Caco-2 (cell line): Measurements from ENCODE around the gene BANF2. TPM values are rescaled to one million over a fixed set of nuclear protein-coding genes. Genes with fewer than 3 reads are reported as not detected.

ENCODE experiments used
- BruUV-seq: library from RNA; stranded (reverse); fragments of 400-500 nt; replicated peaks from 2 replicates; lab custom pipeline; 2021; lab: Mats Ljungman, UMichigan
- CTCF ChIA-PET: fragments of 300-600 bp; sonication (Branson Sonifier 250); formaldehyde crosslinking; loops from one replicate; lab custom pipeline; 2022; ENCODE audit warnings: antibody characterized with exemption; lab: Charles Lee
- POLR2A ChIA-PET: fragments of 300-600 bp; sonication (Branson Sonifier 250); formaldehyde crosslinking; loops from one replicate; lab custom pipeline; 2022; ENCODE audit warnings: antibody characterized with exemption; lab: Charles Lee
- DNase-seq, 2 experiments: peaks; one replicate each; pipeline versions ENCODE4 v3.0.0 to v3.0.0-alpha.2; 2020 to 2022
- H3K27me3 ChIP-seq: replicated peaks from 2 replicates; pipeline ENCODE4 v1.6.0; 2011; ENCODE audit warnings: low read length; ENCODE audit not compliant: control insufficient read depth, insufficient read depth
- H3K36me3 ChIP-seq: 2 replicates; pipeline ENCODE4 v1.5.1; 2011; ENCODE audit warnings: low read length; ENCODE audit not compliant: control insufficient read depth, insufficient read depth
- H3K4me1 ChIP-seq: fragments of 250-450 bp; sonication (Bioruptor Pico); 2 replicates; pipeline ENCODE4 v1.5.1; 2020; ENCODE audit warnings: mild to moderate bottlenecking
- H3K4me3 ChIP-seq: 2 replicates; pipeline ENCODE4 v1.5.1; 2011; ENCODE audit warnings: low read depth, mild to moderate bottlenecking, control low read depth, low read length
- H3K9me3 ChIP-seq: fragments of 250-450 bp; sonication (Bioruptor Pico); 2 replicates; pipeline ENCODE4 v1.5.1; 2020; ENCODE audit warnings: mild to moderate bottlenecking, moderate library complexity
- H3K27ac Mint-ChIP-seq: one replicate; pipeline ENCODE4 v1.8.0; 2022; ENCODE audit warnings: mixed read lengths; ENCODE audit not compliant: unreplicated experiment
- H3K27me3 Mint-ChIP-seq: one replicate; pipeline ENCODE4 v1.8.0; 2022; ENCODE audit warnings: mixed read lengths; ENCODE audit not compliant: insufficient read depth, unreplicated experiment
- H3K36me3 Mint-ChIP-seq: one replicate; pipeline ENCODE4 v1.8.0; 2022; ENCODE audit warnings: mild to moderate bottlenecking, mixed read lengths; ENCODE audit not compliant: insufficient read depth, unreplicated experiment
- H3K4me1 Mint-ChIP-seq: one replicate; pipeline ENCODE4 v1.8.0; 2022; ENCODE audit warnings: low read depth, mixed read lengths; ENCODE audit not compliant: unreplicated experiment
- H3K4me3 Mint-ChIP-seq: one replicate; pipeline ENCODE4 v1.8.0; 2022; ENCODE audit warnings: mild to moderate bottlenecking, moderate library complexity, mixed read lengths; ENCODE audit not compliant: unreplicated experiment
- H3K9me3 Mint-ChIP-seq: one replicate; pipeline ENCODE4 v1.8.0; 2022; ENCODE audit warnings: mixed read lengths; ENCODE audit not compliant: unreplicated experiment
- CTCF ChIP-seq, 2 experiments: fragments of 200-600 bp in 1 of 2; IDR thresholded peaks; 1 replicate in 1 of 2; 2 replicates in 1 of 2; pipeline versions ENCODE4 v1.5.1 to v1.8.0; 2011 to 2022; ENCODE audit warnings: antibody characterized with exemption in 1 of 2, control low read depth in 1 of 2, inconsistent platforms in 1 of 2, low read depth in 1 of 2, low read length in 1 of 2, mild to moderate bottlenecking in 1 of 2, moderate library complexity in 1 of 2; ENCODE audit not compliant: insufficient read depth in 1 of 2, severe bottlenecking in 1 of 2, unreplicated experiment in 1 of 2
- intact Hi-C: fragments of 100-400 bp; cut with micrococcal nuclease; formaldehyde crosslinking; loops from one replicate; pipeline ENCODE4 v1.10.0; 2022; ENCODE audit not compliant: unreplicated experiment
- total RNA-seq: library from RNA; stranded (reverse); gene quantifications from 2 replicates; pipeline ENCODE4 v1.2.3, GENCODE V29; 2022

Gene BANF2
- total RNA-seq, 1 experiment from 2014 or later, result 2.1 TPM

GRCh38 chr20:17654649-17655285 lies 45.0 kb upstream of the BANF2 start:
- H3K4me1 ChIP-seq, result 0 out of 2 replicates have a peak, but pooled peaks cover 8% of the 10 kb centered on the region
- no TSS peak for BruUV-seq
- no peaks in the 10 kb centered on the region for H3K27me3 ChIP-seq
- H3K4me3 ChIP-seq, result no peak overlapping the region
- Mint-ChIP-seq H3K36me3 (peaks cover 99% of the 10 kb centered on the region), H3K27me3 (no peaks in the 10 kb centered on the region), H3K4me1 (peaks cover 26% of the 10 kb centered on the region), H3K27ac (peak overlapping the region; percentile 24), H3K4me3 (no peak overlapping the region), H3K9me3 (peaks cover 3% of the 10 kb centered on the region)
- intact Hi-C loops, result loop anchor here (1.0 kb wide), 1 partner anchor 244 kb away; no protein-coding TSS in a partner anchor
- POLR2A ChIA-PET, result interaction anchor here (0.5 to 0.6 kb wide), 2 partner anchors 28 to 199 kb away, joined by 3 read pairs; partner anchors contain the start of gene RRBP1
- peak in 1 of 2 experiments; percentile 62 for DNase-seq
- H3K36me3 ChIP-seq, result peaks cover 23% of the 10 kb centered on the region
- TF ChIP-seq CTCF (IDR thresholded peaks at IDR 0.05; ENCODE audit: insufficient read depth in 1 of 2, low read depth in 1 of 2, low read length in 1 of 2, severe bottlenecking in 1 of 2, unreplicated experiment in 1 of 2), result peak; percentile 60 to 62
- CTCF ChIA-PET, result interaction anchor here (0.5 to 1.2 kb wide), 5 partner anchors 9 to 284 kb away, joined by 3 to 7 read pairs (median 3); no protein-coding TSS in a partner anchor
- H3K9me3 ChIP-seq, result no peaks in the 10 kb centered on the region

- H3K36me3 Mint-ChIP-seq, result peaks cover 99% of the 10 kb centered on the region
- Histone ChIP-seq H3K4me3 (no peak overlapping the region), H3K27me3 (no peaks in the 10 kb centered on the region), H3K9me3 (no peaks in the 10 kb centered on the region), H3K36me3 (peaks cover 28% of the 10 kb centered on the region), H3K4me1 (0 out of 2 replicates have a peak, but pooled peaks cover 8% of the 10 kb centered on the region)
- CTCF ChIA-PET, result interaction anchor here (0.9 to 1.2 kb wide), 4 partner anchors 9 to 284 kb away, joined by 3 read pairs; no protein-coding TSS in a partner anchor
- no TSS peak for BruUV-seq
- H3K4me3 Mint-ChIP-seq, result no peak overlapping the region
- H3K4me1 Mint-ChIP-seq, result peaks cover 28% of the 10 kb centered on the region
- no peak for TF ChIP-seq CTCF (IDR thresholded peaks at IDR 0.05; ENCODE audit: insufficient read depth in 1 of 2, low read depth in 1 of 2, low read length in 1 of 2, severe bottlenecking in 1 of 2, unreplicated experiment in 1 of 2)
- H3K27ac Mint-ChIP-seq, result no peak overlapping the region
- peaks cover 8% of the 10 kb centered on the region for H3K9me3 Mint-ChIP-seq
- intact Hi-C loops, result loop anchor here (1.0 kb wide), 1 partner anchor 243 kb away; no protein-coding TSS in a partner anchor
- POLR2A ChIA-PET, result interaction anchor here (0.5 kb wide), 1 partner anchor 199 kb away, joined by 3 read pairs; no protein-coding TSS in a partner anchor
- no peak for DNase-seq
- H3K27me3 Mint-ChIP-seq, result no peaks in the 10 kb centered on the region
These were observed 44.5 kb upstream of the BANF2 start for GRCh38 chr20:17655286-17655651.

- POLR2A ChIA-PET, result no interaction called here
- Mint-ChIP-seq H3K36me3 (peaks cover 99% of the 10 kb centered on the region), H3K27me3 (no peaks in the 10 kb centered on the region), H3K27ac (no peak overlapping the region), H3K9me3 (peaks cover 12% of the 10 kb centered on the region), H3K4me1 (peaks cover 34% of the 10 kb centered on the region), H3K4me3 (no peak overlapping the region)
- CTCF ChIA-PET, result interaction anchor here (1.2 kb wide), 1 partner anchor 10 kb away, joined by 3 read pairs; no protein-coding TSS in a partner anchor
- Histone ChIP-seq H3K36me3 (peaks cover 31% of the 10 kb centered on the region), H3K27me3 (no peaks in the 10 kb centered on the region), H3K4me1 (peaks cover 9% of the 10 kb centered on the region; the same call in 1 of the 2 replicates), H3K9me3 (no peaks in the 10 kb centered on the region), H3K4me3 (no peak overlapping the region)
- BruUV-seq, result no TSS peak
- intact Hi-C loops, result loop anchor here (1.0 kb wide), 1 partner anchor 242 kb away; no protein-coding TSS in a partner anchor
- DNase-seq, result no peak
- TF ChIP-seq CTCF (IDR thresholded peaks at IDR 0.05; ENCODE audit: insufficient read depth in 1 of 2, low read depth in 1 of 2, low read length in 1 of 2, severe bottlenecking in 1 of 2, unreplicated experiment in 1 of 2), result no peak
These were observed 43.8 kb upstream of the BANF2 start for GRCh38 chr20:17655865-17656479.
